Psoas muscle (tissue), 8 donors: ENCODE measurements around the gene EPHB6. TPM values are rescaled to one million over a fixed set of nuclear protein-coding genes. Genes with fewer than 3 reads are reported as not detected.

ENCODE experiments used
- ATAC-seq, 4 donors: fragments of 200-7000 bp; cut with Tn5 transposase; one replicate each; pipeline ENCODE4 v1.9.1; 2020; ENCODE audit warnings: moderate library complexity in 3 of 4, mild to moderate bottlenecking in 2 of 4
- DNase-seq, 2 donors: peaks; one replicate each; pipeline ENCODE4 v3.0.0-alpha.2; 2020
- H3K27ac ChIP-seq: fragments of 200-600 bp; one replicate; pipeline ENCODE4 v1.8.0; 2022
- H3K27me3 ChIP-seq, 3 donors: fragments of 200-600 bp in 1 of 3; one replicate each; pipeline versions ENCODE4 v1.6.1 to v1.8.0; 2013 to 2022; ENCODE audit warnings: low read length in 2 of 3, mild to moderate bottlenecking in 2 of 3, moderate library complexity in 1 of 3; ENCODE audit not compliant: insufficient read depth in 3 of 3
- H3K36me3 ChIP-seq, 2 donors: fragments of 200-600 bp in 1 of 2; one replicate each; pipeline versions ENCODE4 v1.6.1 to v1.8.0; 2013 to 2022; ENCODE audit warnings: low read depth in 1 of 2, mild to moderate bottlenecking in 1 of 2, moderate library complexity in 1 of 2; ENCODE audit not compliant: insufficient read depth in 1 of 2
- H3K4me1 ChIP-seq: fragments of 200-600 bp; one replicate; pipeline ENCODE4 v1.8.0; 2022
- H3K4me3 ChIP-seq: fragments of 200-600 bp; one replicate; pipeline ENCODE4 v1.8.0; 2022; ENCODE audit warnings: mild to moderate bottlenecking
- H3K9me3 ChIP-seq: fragments of 200-600 bp; one replicate; pipeline ENCODE4 v1.8.0; 2022
- WGBS, 3 donors: extraction: QIAGEN DNeasy Blood & Tissue Kit; methylation state at CpG; one replicate each; pipeline versions ENCODE4 v1.1.6 to v1.1.7; 2013; 5-methylcytosine and 5-hydroxymethylcytosine counted together
- intact Hi-C, 2 donors: fragments of 100-400 bp; cut with DNase I; formaldehyde crosslinking; loops; one replicate each; pipeline versions ENCODE4 v1.11.0 to v1.14.2; 2022
- polyA plus RNA-seq, 3 donors: library from polyadenylated mRNA; stranded (reverse); fragments of 200-250 nt; gene quantifications; one replicate each; pipeline ENCODE4 v1.2.3, GENCODE V29; 2013
- total RNA-seq, 4 donors: library from RNA; stranded (reverse); fragmentation: NEBNext Ultra II Directional in 2 of 4; extraction: Animal tissue kit (Norgen Biotek cat#: 25700) in 2 of 4; gene quantifications; one replicate each; pipeline versions ENCODE4 v1.2.1 to v1.2.4, GENCODE V29; 2021 to 2023
- TF ChIP-seq, protein P1 (sequence below): fragments of 200-600 bp; IDR thresholded peaks from one replicate; pipeline ENCODE4 v1.8.0; 2022; ENCODE audit warnings: antibody characterized with exemption
- donor health status: healthy with polysubstance abuse.
- donor health status: DM: no; HTN: no; CAD: no; lungs with moderate emphysema.
- donor health status: Bipolar disorder and iron deficiency.
- donor health status: healthy.
- donor health status: DM: yes; HTN: yes; CAD: no.
- donor health status: DM: no; HTN: no; CAD: no.
- donor health status: DM: no; HTN: no; CAD: no.
- donor health status: DM: yes; HTN: yes; CAD: no.

EPHB6 gene
- total and polyA plus RNA-seq, 7 donors, result 0.57 to 5.7 (median 2.9) TPM

DNA sequence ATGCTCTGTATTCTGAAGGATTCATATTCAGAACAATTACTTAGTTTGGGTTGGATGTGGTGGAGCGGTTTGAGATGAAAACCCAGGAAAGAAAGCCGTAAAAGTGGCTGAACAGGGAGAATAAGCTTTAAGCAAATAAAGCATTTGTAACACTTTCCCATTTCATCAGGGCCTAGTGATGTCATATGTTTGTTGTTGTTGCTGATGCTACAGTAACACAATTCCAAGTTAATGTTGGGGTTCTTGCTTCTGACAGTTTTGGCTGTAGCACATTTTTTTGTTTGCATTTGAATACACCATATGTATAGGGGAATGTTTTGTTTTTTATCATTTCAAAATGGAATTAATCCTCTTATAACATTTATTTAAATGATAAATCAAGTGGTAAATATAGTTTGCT lies 40.4 kb upstream of the EPHB6 start:
- intact Hi-C loops, result no loop called here
- no peak for ATAC-seq
- H3K9me3 ChIP-seq, result no peaks in the 10 kb centered on the region

DNA sequence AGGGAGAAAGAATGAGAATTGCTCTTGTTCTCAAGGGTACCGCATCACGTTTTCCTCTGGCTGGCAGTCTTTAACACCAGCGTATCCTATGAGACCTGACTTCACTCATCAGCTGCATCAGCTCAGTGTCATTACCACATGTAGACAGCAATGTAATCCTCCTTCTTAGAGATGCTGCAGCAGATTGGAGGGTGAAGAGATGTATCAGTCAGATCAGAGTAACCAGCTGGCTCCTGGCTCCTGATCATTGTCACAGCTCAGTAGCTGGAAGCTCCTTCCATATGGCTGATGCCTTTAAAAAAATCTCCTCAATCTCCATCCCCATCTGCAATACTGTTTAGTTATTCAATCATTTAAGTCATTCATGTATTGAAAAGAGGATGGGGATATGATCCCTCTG lies 39.7 kb upstream of the EPHB6 start:
- Histone ChIP-seq H3K4me3 (no peak overlapping the region), H3K27me3 (peaks cover 2 to 22% (median 9%) of the 10 kb centered on the region in 3 donors), H3K36me3 (no peaks in the 10 kb centered on the region), H3K4me1 (no peaks in the 10 kb centered on the region), H3K9me3 (no peaks in the 10 kb centered on the region), H3K27ac (no peak overlapping the region)
- intact Hi-C loops, result no loop called here
- DNase-seq, result no peak
- no peak for ATAC-seq
- 74 to 79% (median 76%) methylated on average over 3 of the region's 3 CpGs for WGBS, 3 donors
- TF ChIP-seq, protein P1, sequence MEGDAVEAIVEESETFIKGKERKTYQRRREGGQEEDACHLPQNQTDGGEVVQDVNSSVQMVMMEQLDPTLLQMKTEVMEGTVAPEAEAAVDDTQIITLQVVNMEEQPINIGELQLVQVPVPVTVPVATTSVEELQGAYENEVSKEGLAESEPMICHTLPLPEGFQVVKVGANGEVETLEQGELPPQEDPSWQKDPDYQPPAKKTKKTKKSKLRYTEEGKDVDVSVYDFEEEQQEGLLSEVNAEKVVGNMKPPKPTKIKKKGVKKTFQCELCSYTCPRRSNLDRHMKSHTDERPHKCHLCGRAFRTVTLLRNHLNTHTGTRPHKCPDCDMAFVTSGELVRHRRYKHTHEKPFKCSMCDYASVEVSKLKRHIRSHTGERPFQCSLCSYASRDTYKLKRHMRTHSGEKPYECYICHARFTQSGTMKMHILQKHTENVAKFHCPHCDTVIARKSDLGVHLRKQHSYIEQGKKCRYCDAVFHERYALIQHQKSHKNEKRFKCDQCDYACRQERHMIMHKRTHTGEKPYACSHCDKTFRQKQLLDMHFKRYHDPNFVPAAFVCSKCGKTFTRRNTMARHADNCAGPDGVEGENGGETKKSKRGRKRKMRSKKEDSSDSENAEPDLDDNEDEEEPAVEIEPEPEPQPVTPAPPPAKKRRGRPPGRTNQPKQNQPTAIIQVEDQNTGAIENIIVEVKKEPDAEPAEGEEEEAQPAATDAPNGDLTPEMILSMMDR, result no peak

More for the DNA sequence above, 40.4 kb upstream of the EPHB6 start:
- DNase-seq, result no peak
- Histone ChIP-seq H3K27me3 (peaks cover 2 to 22% (median 9%) of the 10 kb centered on the region in 3 donors), H3K36me3 (no peaks in the 10 kb centered on the region), H3K4me1 (no peaks in the 10 kb centered on the region), H3K27ac (no peak overlapping the region), H3K4me3 (no peak overlapping the region)
- 74 to 82% (median 81%) methylated on average over 2 of the region's 2 CpGs for WGBS, 3 donors
- TF ChIP-seq, protein P1, result no peak

DNA sequence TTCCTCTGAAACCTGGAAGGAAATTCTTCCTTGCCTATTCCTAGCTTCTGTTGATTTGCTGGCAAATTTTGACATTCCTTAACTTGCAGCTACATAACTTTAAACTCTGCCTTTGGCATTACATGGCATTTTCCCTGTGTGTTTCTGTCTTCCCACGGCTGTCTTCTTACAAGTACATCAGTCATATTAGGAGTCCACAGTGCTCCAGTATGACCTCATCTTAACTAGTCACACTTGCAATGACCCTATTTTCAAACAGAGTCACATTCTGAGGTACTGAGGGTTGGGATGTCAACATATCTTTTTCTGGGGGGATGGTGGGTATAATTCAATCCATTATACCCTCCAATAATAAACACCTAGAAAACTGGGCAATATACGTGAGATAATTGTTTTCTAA lies 37.4 kb upstream of the EPHB6 start:
- no peak for DNase-seq
- intact Hi-C loops, result no loop called here
- ATAC-seq, result no peak
- no peak overlapping the region for H3K4me3 ChIP-seq
- H3K9me3 ChIP-seq, result no peaks in the 10 kb centered on the region
- WGBS, 3 donors, result 58 to 78% (median 58%) methylated on average over 2 of the region's 2 CpGs
- no peaks in the 10 kb centered on the region for H3K4me1 ChIP-seq
- no peak overlapping the region for H3K27ac ChIP-seq
- H3K27me3 ChIP-seq, result peaks cover 2 to 22% (median 9%) of the 10 kb centered on the region in 3 donors
- TF ChIP-seq, protein P1, result no peak
- H3K36me3 ChIP-seq, result no peaks in the 10 kb centered on the region

DNA sequence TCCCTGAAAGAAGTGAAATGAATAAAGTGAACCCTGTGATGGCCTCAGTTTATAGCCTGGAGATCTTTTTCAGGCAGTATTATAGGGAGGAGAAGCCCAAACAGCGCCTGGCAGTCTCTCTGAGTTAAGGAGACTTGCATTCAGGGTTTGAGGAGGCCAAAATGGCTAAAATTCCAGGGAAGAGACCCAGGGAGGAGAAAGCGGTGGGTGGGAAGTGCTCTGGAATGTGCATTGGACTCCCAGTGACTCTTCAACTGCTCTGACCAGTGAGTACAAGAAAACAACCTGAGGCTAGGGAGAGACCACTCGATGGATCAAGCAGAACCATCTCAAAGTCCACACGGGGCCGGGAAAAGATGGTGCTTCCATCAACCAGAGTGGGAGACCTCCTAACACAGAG lies 35.3 kb upstream of the EPHB6 start:
- H3K4me3 ChIP-seq, result no peak overlapping the region
- H3K36me3 ChIP-seq, result no peaks in the 10 kb centered on the region
- intact Hi-C loops, result no loop called here
- H3K9me3 ChIP-seq, result no peaks in the 10 kb centered on the region
- TF ChIP-seq, protein P1, result no peak
- H3K27ac ChIP-seq, result no peak overlapping the region
- WGBS, 3 donors, result 75 to 92% (median 81%) methylated on average over 5 of the region's 5 CpGs
- H3K27me3 ChIP-seq, result peaks cover 0 to 12% (median 9%) of the 10 kb centered on the region in 3 donors
- DNase-seq, result no peak
- H3K4me1 ChIP-seq, result no peaks in the 10 kb centered on the region
- ATAC-seq, result no peak

DNA sequence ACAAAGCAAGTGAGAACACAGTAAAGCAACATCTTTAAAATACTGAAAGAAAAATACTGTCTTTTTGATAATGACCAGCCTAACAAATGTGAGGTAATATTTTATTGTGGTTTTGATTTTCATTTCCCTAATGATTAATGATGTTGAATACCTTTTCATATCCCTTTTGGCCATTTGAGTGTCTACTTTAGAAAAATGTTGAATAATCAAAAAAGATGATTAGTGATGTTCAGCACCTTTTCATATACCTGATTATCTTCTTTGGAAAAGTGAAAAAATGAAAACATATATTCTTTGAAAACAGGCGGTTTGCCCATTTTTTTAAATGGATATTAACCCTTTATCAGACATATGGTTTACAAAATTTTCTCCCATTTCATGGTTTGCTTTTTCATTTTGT lies 32.2 kb upstream of the EPHB6 start:
- H3K27ac ChIP-seq, result no peak overlapping the region
- H3K4me3 ChIP-seq, result no peak overlapping the region
- 0 to 49% (median 1%) methylated on average over 1 of the region's 1 CpG for WGBS, 3 donors
- DNase-seq, result no peak
- no peaks in the 10 kb centered on the region for H3K9me3 ChIP-seq
- no peaks in the 10 kb centered on the region for H3K36me3 ChIP-seq
- TF ChIP-seq, protein P1, result no peak
- ATAC-seq, result no peak
- intact Hi-C loops, result no loop called here
- H3K4me1 ChIP-seq, result no peaks in the 10 kb centered on the region
- peaks cover 0 to 5% (median 0%) of the 10 kb centered on the region in 3 donors for H3K27me3 ChIP-seq
